ENCODE measurements around the gene SRRM2. TPM values are rescaled to one million over a fixed set of nuclear protein-coding genes. Genes with fewer than 3 reads are reported as not detected.

The SRRM2 gene
- total RNA-seq, 1 donor from 2014 or later, result 251 TPM

DNA sequence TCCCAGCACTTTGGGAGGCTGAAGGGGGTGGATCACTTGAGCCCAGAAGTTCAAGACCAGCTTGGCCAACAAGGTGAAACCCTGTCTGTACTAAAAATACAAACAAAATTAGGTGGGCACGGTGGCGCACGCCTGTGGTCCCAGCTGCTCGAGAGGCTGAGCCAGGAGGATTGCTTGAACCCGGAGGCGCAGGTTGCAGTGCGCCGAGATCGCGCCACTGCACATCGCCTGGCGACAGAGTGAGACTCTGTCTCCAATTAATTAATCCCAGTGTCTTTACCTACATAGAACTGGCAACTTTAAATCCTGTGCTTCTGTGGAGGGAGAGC is 26.2 kb downstream of the SRRM2 start:
- intact Hi-C loops (cut with micrococcal nuclease), result no loop called here
- peaks cover 18% of the 10 kb centered on the region for H3K36me3 ChIP-seq
- TF ChIP-seq, protein P1, sequence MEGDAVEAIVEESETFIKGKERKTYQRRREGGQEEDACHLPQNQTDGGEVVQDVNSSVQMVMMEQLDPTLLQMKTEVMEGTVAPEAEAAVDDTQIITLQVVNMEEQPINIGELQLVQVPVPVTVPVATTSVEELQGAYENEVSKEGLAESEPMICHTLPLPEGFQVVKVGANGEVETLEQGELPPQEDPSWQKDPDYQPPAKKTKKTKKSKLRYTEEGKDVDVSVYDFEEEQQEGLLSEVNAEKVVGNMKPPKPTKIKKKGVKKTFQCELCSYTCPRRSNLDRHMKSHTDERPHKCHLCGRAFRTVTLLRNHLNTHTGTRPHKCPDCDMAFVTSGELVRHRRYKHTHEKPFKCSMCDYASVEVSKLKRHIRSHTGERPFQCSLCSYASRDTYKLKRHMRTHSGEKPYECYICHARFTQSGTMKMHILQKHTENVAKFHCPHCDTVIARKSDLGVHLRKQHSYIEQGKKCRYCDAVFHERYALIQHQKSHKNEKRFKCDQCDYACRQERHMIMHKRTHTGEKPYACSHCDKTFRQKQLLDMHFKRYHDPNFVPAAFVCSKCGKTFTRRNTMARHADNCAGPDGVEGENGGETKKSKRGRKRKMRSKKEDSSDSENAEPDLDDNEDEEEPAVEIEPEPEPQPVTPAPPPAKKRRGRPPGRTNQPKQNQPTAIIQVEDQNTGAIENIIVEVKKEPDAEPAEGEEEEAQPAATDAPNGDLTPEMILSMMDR (IDR thresholded peaks at IDR 0.05; ENCODE audit: borderline replicate concordance), result no peak
- no peak for DNase-seq
- H3K27ac ChIP-seq (replicated peaks), result peak overlapping the region; percentile 100
- H3K4me1 ChIP-seq, result peaks cover 52% of the 10 kb centered on the region
- peak overlapping the region; percentile 100 for H3K4me3 ChIP-seq
- peaks cover 9% of the 10 kb centered on the region for H3K27me3 ChIP-seq (ENCODE audit: low read depth)
- H3K9me3 ChIP-seq (replicated peaks), result no peaks in the 10 kb centered on the region

DNA sequence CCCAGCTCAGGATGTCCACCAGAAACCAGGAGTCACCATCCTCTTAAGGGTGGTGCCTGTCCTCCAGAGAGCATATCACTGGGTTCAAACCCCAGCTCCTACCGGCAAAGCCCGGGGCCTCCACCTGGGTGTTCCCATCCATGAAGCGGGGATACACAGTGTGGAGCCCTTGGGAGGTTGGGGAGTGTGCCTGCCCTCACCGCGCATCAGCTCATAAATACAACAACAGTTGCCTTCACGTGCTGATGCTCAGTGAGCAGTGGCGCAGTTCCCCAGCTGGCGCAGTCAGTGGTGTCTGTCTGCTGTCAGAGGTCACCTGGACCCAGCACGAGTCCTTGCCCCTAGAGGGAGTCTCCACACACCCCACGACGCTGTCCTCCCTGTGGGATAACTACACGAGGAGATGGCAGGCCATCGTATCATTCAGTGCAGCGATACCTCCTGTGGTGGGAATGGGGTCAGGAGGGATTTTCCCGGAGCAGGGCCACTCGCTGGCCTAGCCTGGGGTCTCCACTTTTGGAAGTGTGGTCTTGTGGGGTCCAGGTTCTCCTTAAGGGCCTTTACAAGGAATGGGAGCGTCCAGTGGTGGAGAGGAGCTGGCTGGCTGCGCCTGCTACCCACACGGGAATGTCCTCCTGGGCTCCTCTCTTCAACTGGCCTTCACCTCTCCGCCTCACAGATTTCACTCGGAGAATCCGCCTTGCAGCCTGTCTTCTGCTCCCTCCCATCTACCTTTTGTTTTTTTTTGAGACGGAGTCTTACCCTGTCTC is 26.9 kb downstream of the SRRM2 start:
- Histone ChIP-seq H3K9me3 (replicated peaks) (no peaks in the 10 kb centered on the region), H3K27me3 (ENCODE audit: low read depth) (peaks cover 16% of the 10 kb centered on the region), H3K27ac (replicated peaks) (no peak overlapping the region), H3K4me3 (no peak overlapping the region), H3K36me3 (peaks cover 10% of the 10 kb centered on the region), H3K4me1 (peaks cover 47% of the 10 kb centered on the region)
- intact Hi-C loops (cut with micrococcal nuclease), result no loop called here
- DNase-seq, result no peak
- TF ChIP-seq, protein P1 (IDR thresholded peaks at IDR 0.05; ENCODE audit: borderline replicate concordance), result no peak

DNA sequence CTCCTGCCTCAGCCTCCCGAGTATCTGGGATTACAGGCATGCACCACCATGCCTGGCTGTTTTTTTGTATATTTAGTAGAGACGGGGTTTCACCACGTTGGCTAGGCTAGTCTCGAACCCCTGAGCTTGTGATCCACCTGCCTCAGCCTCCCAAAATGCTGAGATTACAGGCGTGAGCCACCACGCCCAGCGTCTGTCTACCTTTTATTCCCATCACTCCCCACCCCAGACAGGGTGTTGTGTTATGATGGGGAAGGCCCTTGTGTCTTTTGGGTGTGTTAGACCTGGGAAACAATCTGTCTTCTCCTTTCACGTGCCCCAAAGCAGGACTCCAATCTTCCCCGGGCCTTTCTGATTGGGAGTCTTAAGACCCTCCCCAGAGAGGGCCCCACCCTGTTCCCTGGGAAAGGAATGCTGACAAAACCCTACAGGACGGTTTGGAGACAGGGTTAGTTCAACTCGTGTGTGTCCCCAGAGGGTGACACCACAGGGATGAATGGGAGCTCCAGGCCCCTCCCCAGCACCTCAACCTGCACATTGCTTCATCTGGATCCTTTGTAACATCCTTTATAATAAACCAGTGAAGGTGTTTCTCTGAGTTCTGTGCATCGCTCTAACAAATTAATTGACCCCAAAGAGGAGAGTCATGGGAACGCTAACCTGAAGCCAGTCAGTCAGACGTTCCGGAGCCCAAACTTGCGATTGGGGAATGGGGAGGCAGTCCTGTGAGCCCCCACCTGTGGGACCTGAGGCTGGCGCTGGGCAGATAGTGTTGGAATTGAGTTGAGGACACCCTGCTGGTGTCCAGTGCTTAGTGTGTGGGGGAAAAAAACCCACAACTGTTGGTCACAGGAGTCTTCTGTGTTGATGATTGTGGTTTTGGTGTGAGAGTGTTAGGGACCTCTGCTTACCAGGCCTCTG is 27.8 kb downstream of the SRRM2 start:
- no peak for DNase-seq
- intact Hi-C loops (cut with micrococcal nuclease), result no loop called here
- no peaks in the 10 kb centered on the region for H3K9me3 ChIP-seq (replicated peaks)
- peaks cover 25% of the 10 kb centered on the region for H3K27me3 ChIP-seq (ENCODE audit: low read depth)
- no peak overlapping the region for H3K27ac ChIP-seq (replicated peaks)
- peaks cover 1% of the 10 kb centered on the region for H3K36me3 ChIP-seq
- peaks cover 43% of the 10 kb centered on the region for H3K4me1 ChIP-seq
- TF ChIP-seq, protein P1 (IDR thresholded peaks at IDR 0.05; ENCODE audit: borderline replicate concordance), result no peak
- H3K4me3 ChIP-seq, result no peak overlapping the region

DNA sequence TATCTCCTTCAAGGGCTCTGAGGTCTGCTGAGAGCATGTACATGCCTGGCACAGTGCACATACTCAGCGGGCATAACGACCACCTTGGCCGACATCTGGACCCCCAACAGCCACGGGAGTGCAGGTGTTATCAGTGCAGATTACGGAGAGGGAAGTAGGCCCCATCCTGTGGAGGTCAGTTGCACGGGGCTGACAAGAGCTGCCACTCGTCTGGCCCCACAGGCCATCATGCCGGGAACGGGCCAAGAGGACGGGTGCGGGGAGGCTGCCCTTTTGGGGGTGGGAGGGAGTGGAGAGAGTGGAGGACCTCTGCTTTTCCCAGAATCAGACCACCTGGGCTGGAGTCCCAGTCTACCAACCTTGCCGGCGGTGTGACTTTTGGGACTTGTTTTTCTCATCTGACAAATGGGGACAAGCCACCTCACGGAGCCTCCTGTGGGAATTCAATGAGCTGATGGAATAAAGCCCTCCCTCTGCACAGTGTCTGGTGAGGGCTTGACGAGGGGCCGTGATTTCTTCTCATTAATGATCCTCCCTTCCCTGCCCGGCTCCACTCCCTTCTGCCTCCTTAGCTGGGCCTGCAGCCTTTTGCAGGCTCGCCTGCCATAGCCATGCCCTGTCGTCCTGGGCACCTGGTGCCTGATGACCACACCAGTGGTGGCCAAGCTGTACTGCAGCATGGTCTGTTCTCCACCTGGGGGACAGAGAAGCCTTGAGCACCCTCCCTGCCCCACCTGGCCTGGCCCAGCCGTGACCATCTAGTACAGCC is 30.3 kb downstream of the SRRM2 start:
- H3K9me3 ChIP-seq (replicated peaks), result no peaks in the 10 kb centered on the region
- no peak for DNase-seq
- no peak overlapping the region for H3K27ac ChIP-seq (replicated peaks)
- peaks cover 26% of the 10 kb centered on the region for H3K4me1 ChIP-seq
- intact Hi-C loops (cut with micrococcal nuclease), result no loop called here
- no peak overlapping the region for H3K4me3 ChIP-seq
- TF ChIP-seq, protein P1 (IDR thresholded peaks at IDR 0.05; ENCODE audit: borderline replicate concordance), result no peak
- H3K36me3 ChIP-seq, result no peaks in the 10 kb centered on the region
- H3K27me3 ChIP-seq (ENCODE audit: low read depth), result peaks cover 46% of the 10 kb centered on the region
